Natural killer cell (primary cell): Measurements from ENCODE around the gene NACAD. TPM values are rescaled to one million over a fixed set of nuclear protein-coding genes. Genes with fewer than 3 reads are reported as not detected.

Experiments
- ATAC-seq, 3 donors: fragments of 150-1000 bp in 2 of 3; fragments of 200-7000 bp in 1 of 3; cut with Tn5 transposase; 1 replicate in 1 of 3; 2 replicates in 2 of 3; pipeline ENCODE4 v1.10.0; 2021; ENCODE audit warnings: mild to moderate bottlenecking in 2 of 3, moderate library complexity in 2 of 3
- DNase-seq, 2 donors: peaks; one replicate each; pipeline versions ENCODE4 v3.0.0 to v3.0.0-alpha.2; 2013 to 2021; ENCODE audit warnings: mixed read lengths in 1 of 2
- H3K27ac ChIP-seq: one replicate; pipeline ENCODE4 v1.5.1; 2013; ENCODE audit warnings: mild to moderate bottlenecking, low read length
- H3K27me3 ChIP-seq: one replicate; pipeline ENCODE4 v1.6.1; 2013; ENCODE audit warnings: low read length; ENCODE audit not compliant: control insufficient read depth, insufficient read depth
- H3K36me3 ChIP-seq: one replicate; pipeline ENCODE4 v1.6.1; 2013; ENCODE audit warnings: low read length; ENCODE audit not compliant: control insufficient read depth, insufficient read depth
- H3K4me1 ChIP-seq: one replicate; pipeline ENCODE4 v1.6.1; 2013; ENCODE audit warnings: low read length; ENCODE audit not compliant: control insufficient read depth, insufficient read depth
- H3K4me3 ChIP-seq: one replicate; pipeline ENCODE4 v1.5.1; 2013; ENCODE audit warnings: low read length
- H3K9me3 ChIP-seq: one replicate; pipeline ENCODE4 v1.6.1; 2013; ENCODE audit warnings: low read length; ENCODE audit not compliant: control insufficient read depth, insufficient read depth
- H3K27ac Mint-ChIP-seq, 2 donors: one replicate each; pipeline ENCODE4 v1.8.0; 2022; ENCODE audit warnings: mild to moderate bottlenecking in 2 of 2, mixed read lengths in 2 of 2, moderate library complexity in 1 of 2
- H3K27me3 Mint-ChIP-seq, 2 donors: one replicate each; pipeline ENCODE4 v1.8.0; 2022; ENCODE audit warnings: low read depth in 2 of 2, mixed read lengths in 2 of 2
- H3K36me3 Mint-ChIP-seq: one replicate; pipeline ENCODE4 v1.8.0; 2022; ENCODE audit warnings: mixed read lengths
- H3K4me1 Mint-ChIP-seq, 2 donors: one replicate each; pipeline ENCODE4 v1.8.0; 2022; ENCODE audit warnings: mixed read lengths in 2 of 2
- H3K4me3 Mint-ChIP-seq: one replicate; pipeline ENCODE4 v1.8.0; 2022; ENCODE audit warnings: mild to moderate bottlenecking, moderate library complexity, mixed read lengths
- H3K9me3 Mint-ChIP-seq, 2 donors: one replicate each; pipeline ENCODE4 v1.8.0; 2022; ENCODE audit warnings: mixed read lengths in 2 of 2
- CTCF ChIP-seq: fragments of 200-600 bp; IDR thresholded peaks from one replicate; pipeline ENCODE4 v1.8.0; 2022; ENCODE audit warnings: antibody characterized with exemption
- WGBS: methylation state at CpG from one replicate; pipeline ENCODE4 v1.1.7; 2013; ENCODE audit warnings: missing lambda C conversion rate; ENCODE audit not compliant: insufficient coverage; 5-methylcytosine and 5-hydroxymethylcytosine counted together
- intact Hi-C: fragments of 100-400 bp; cut with micrococcal nuclease; formaldehyde crosslinking; loops from one replicate; pipeline ENCODE4 v1.14.2; 2022
- total RNA-seq, 4 donors: library from RNA; stranded (reverse); fragments of 120-200 nt in 1 of 4; gene quantifications; one replicate each; pipeline versions ENCODE4 v1.2.3 to v1.2.4, GENCODE V29; 2013 to 2022

Gene NACAD, protein sequence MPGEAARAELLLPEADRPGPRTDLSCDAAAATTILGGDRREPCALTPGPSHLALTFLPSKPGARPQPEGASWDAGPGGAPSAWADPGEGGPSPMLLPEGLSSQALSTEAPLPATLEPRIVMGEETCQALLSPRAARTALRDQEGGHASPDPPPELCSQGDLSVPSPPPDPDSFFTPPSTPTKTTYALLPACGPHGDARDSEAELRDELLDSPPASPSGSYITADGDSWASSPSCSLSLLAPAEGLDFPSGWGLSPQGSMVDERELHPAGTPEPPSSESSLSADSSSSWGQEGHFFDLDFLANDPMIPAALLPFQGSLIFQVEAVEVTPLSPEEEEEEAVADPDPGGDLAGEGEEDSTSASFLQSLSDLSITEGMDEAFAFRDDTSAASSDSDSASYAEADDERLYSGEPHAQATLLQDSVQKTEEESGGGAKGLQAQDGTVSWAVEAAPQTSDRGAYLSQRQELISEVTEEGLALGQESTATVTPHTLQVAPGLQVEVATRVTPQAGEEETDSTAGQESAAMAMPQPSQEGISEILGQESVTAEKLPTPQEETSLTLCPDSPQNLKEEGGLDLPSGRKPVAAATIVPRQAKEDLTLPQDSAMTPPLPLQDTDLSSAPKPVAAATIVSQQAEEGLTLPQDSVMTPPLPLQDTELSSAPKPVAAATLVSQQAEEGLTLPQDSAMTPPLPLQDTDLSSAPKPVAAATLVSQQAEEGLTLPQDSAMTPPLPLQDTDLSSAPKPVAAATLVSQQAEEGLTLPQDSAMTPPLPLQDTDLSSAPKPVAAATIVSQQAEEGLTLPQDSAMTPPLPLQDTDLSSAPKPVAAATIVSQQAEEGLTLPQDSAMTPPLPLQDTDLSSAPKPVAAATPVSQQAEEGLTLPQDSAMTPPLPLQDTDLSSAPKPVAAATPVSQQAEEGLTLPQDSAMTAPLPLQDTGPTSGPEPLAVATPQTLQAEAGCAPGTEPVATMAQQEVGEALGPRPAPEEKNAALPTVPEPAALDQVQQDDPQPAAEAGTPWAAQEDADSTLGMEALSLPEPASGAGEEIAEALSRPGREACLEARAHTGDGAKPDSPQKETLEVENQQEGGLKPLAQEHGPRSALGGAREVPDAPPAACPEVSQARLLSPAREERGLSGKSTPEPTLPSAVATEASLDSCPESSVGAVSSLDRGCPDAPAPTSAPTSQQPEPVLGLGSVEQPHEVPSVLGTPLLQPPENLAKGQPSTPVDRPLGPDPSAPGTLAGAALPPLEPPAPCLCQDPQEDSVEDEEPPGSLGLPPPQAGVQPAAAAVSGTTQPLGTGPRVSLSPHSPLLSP (N-terminal part only)
- total RNA-seq: 1 to 10 TPM in 1 of 3 donors, under 1 TPM in 2; 0.75 to 1.7 (median 0.78) TPM
- total RNA-seq (2013): 0.11 TPM

- no peaks in the 10 kb centered on the region for H3K36me3 ChIP-seq
- ATAC-seq (peak; percentile 64 to 89 (median 78)), DNase-seq (peak in 1 of 2 donors; percentile 51)
- H3K9me3 Mint-ChIP-seq: no peaks in the 10 kb centered on the region
- peaks cover 12% of the 10 kb centered on the region for H3K4me1 ChIP-seq
- TF ChIP-seq CTCF: no peak
- peaks cover 6 to 8% of the 10 kb centered on the region in 2 donors for H3K4me1 Mint-ChIP-seq
- no peak within 1 kb of the TSS for H3K27ac ChIP-seq
- H3K27me3 Mint-ChIP-seq: peaks cover 0 to 10% of the 10 kb centered on the region in 2 donors
- 2% methylated on average over 50 of the region's 50 CpGs for WGBS
- H3K27ac Mint-ChIP-seq: peak within 1 kb of the TSS; percentile 31 to 57
- H3K27me3 ChIP-seq: peaks cover 5% of the 10 kb centered on the region
- intact Hi-C loops: no loop called here
- H3K9me3 ChIP-seq: no peaks in the 10 kb centered on the region
- H3K36me3 Mint-ChIP-seq: no peaks in the 10 kb centered on the region
- peak within 1 kb of the TSS; percentile 79 for H3K4me3 Mint-ChIP-seq
- H3K4me3 ChIP-seq: peak within 1 kb of the TSS; percentile 29
These were observed at the start of gene NACAD for GRCh38 chr7:45088821-45089340. Gene NACAD (minus strand): TSS chr7:45088969. CDS start chr7:45088894, 75 bp downstream.

DNA sequence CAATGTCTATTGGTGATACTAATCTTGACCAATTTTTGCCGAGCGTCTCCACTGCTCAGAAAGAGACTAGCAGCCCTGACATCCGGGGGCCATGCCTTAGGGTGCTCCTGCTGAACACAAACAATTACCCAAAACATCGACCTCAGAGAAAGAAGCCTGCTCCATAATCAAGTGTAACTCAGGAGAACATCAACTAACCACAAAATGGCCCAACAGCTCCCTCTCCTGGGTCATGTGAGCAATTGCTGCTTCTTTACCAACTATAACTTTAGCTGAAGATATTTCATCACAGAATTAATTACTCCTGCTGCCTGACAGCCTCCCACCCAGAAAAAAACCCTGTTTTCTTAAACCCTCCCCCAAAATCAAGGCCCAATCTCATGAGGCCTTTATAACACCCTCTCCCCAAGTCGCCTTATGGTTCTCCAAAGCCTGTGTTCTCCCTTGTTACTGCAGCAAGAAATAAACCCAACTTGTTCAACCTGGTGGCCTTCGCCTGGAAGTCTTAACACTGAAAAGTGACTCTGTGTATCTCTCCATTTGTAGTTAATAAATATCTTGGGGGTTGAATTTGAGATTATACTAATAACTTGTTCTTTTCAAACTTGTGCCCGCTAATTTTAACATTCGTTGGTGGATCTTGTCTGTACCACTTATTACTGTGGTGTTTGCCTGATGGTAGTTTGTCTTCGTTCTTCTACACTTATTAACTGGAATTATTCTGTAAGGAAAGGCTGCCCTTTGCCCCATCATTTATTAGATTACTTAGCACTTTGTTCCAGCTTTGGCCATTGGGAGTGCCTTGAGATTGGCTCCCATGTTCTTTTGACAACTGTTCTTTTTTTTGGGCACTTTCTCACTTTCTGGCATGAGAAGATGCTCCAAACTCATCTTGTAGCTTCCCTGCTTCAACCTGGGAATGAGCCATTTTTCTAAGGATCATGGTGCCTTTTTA, 47.6 kb upstream of the NACAD start:
- Histone ChIP-seq H3K4me1 (peaks cover 5% of the 10 kb centered on the region), H3K36me3 (no peaks in the 10 kb centered on the region), H3K9me3 (no peaks in the 10 kb centered on the region), H3K27ac (no peak overlapping the region), H3K4me3 (no peak overlapping the region), H3K27me3 (no peaks in the 10 kb centered on the region)
- H3K4me3 Mint-ChIP-seq: no peak overlapping the region
- H3K27me3 Mint-ChIP-seq: peaks cover 0 to 8% of the 10 kb centered on the region in 2 donors
- no peaks in the 10 kb centered on the region for H3K36me3 Mint-ChIP-seq
- H3K4me1 Mint-ChIP-seq: peaks cover 12 to 23% of the 10 kb centered on the region in 2 donors
- peak; percentile 86 to 98 (median 97) for ATAC-seq
- no peaks in the 10 kb centered on the region for H3K9me3 Mint-ChIP-seq
- intact Hi-C loops: loop anchor here (1.0 to 5.0 kb wide), 6 partner anchors 59 to 549 kb away; no protein-coding TSS in a partner anchor
- peak; percentile 83 for TF ChIP-seq CTCF
- WGBS: 47% methylated on average over 9 of the region's 9 CpGs
- peak; percentile 58 to 93 for DNase-seq
- H3K27ac Mint-ChIP-seq: peak overlapping the region in 1 of 2 donors; percentile 63

DNA sequence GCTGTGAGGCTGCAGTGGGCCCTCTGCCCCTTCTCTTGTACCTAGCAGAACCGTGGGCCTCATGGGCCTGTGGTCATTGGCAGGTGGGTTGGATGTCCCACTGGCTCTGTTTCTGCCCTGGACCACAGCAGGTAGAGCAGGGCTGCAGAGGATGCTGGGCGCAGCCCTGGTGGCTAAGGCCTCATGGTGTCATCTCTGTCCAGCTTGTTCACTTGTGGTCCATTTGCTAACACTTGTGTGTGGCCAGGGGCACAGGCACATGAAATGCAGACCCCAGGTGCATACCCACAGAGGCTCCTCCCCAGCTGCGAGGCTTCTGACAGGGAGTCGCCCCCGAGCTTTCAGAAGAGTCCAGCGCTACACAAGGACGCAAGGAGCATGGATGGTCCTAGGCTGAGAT, 45.1 kb upstream of the NACAD start:
- intact Hi-C loops: no loop called here
- ATAC-seq (no peak), DNase-seq (no peak)
- Histone ChIP-seq H3K4me3 (no peak overlapping the region), H3K36me3 (no peaks in the 10 kb centered on the region), H3K9me3 (no peaks in the 10 kb centered on the region), H3K4me1 (peaks cover 5% of the 10 kb centered on the region), H3K27ac (no peak overlapping the region), H3K27me3 (no peaks in the 10 kb centered on the region)
- no peaks in the 10 kb centered on the region for H3K36me3 Mint-ChIP-seq
- no peak overlapping the region for H3K4me3 Mint-ChIP-seq
- H3K27ac Mint-ChIP-seq: no peak overlapping the region
- WGBS: 91% methylated on average over 7 of the region's 7 CpGs
- no peaks in the 10 kb centered on the region for H3K27me3 Mint-ChIP-seq
- no peaks in the 10 kb centered on the region for H3K9me3 Mint-ChIP-seq
- TF ChIP-seq CTCF: no peak
- peaks cover 12 to 22% of the 10 kb centered on the region in 2 donors for H3K4me1 Mint-ChIP-seq
